ENCODE results near the gene BRD9. TPM values are rescaled to one million over a fixed set of nuclear protein-coding genes. Genes with fewer than 3 reads are reported as not detected.

The BRD9 gene
- total RNA-seq, 1 experiment from 2014 or later, result 27.9 TPM

GRCh38 chr5:903756-904096, 11.1 kb upstream of the BRD9 start:
- no peak for DNase-seq (ENCODE audit: low read depth)

GRCh38 chr5:902129-902916, 9.7 kb upstream of the BRD9 start:
- DNase-seq (ENCODE audit: low read depth), result no peak

GRCh38 chr5:900781-901180, 8.2 kb upstream of the BRD9 start:
- DNase-seq (ENCODE audit: low read depth), result no peak

DNA sequence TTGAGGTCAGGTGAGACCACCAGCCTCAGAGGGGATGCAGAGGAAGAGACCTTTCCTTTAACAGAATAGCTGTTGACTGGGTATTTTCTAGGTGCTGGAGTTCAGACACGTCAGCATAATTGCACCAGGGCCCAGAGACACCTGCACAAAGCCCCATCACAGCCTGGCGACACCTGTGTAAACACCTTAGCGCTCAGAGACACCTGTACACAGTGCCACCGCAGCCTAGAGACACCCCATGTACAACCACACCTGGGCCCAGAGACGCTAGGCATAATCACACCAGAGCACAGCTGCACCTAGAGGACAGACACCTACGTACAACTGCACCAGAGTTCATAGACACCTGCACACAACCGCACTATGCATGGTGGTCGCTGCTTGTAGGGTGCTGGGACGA, 1.1 kb upstream of the BRD9 start:
- no peak for DNase-seq (ENCODE audit: low read depth)

DNA sequence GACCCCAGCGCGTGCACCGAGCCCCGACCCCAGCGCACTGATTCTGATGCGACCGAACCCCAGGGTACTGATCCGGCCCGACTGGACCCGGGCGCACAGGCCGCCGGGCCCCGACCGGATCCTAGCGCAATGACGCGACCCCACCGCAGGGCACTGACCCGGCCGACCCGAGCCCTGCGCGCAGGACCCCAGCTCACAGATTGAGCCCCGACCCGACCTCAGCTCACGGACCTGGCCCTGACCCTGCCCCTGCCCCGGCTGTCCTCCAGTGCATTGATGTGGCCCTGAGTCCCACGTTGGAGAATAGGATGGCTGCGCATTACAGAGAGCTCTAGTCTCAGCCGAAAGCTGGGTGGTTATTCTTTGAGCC, 521 bp upstream of the BRD9 start:
- no peak for DNase-seq (ENCODE audit: low read depth)

DNA sequence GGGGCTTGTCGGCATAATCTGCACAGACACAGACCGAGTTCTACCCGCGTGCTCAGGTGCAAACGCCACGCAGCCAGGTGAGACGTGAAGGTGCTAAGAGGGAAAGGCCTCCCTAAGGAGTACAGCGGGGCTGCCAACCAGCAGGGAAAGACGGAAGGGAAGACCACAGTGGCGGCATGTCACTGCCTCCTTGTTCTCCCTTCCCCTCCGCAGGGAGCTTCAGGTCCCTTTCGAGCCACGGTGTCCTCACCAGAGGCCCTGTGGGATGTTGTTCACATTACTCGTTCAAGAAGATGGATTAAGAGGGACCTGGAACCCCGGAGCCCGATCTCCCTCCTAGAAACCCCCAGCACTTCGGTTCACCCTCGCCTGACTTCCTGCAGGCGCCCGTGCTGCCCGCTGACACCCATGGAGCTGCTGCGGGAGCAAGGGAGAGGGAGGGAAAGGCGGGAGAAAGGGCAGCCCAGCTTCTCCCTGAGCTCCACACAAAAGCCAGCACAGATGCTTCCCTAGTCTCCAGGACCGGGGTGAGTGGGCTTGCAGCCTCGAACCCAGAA, 686 bp downstream of the BRD9 start:
- DNase-seq (ENCODE audit: low read depth), result peak; percentile 16

- DNase-seq (ENCODE audit: low read depth), result peak; percentile 42
Observed at GRCh38 chr5:891117-891836, 1.3 kb downstream of the BRD9 start.

DNA sequence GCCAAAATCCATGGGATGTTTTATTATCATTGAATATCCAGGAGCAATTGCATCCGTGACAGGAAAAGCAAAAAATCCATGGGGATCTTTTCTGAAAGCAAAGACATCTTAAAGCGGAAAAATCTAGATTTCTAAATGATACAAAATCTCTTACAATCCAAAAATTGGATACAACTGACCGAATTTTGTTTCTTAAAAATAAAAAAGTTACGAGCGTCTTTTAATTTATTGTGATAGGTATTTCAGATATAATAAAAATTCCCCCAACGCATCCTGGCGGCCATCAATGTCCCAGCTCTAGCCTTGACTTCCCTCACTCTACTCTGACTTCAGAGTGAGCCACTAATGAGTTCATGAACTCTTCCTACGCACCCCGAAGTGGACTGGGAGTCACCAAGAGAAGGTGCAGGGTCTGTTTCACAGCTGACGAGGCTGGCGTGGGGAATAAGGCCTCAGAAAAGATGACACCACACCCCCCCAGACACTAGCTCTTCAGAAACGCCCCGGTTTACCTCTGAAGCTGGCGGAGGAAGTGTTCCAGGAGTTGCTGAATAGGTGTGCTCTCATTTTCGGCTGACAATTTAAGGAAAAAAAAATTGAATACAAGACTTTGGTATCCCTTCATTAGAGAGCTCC, 3.4 kb downstream of the BRD9 start:
- DNase-seq (ENCODE audit: low read depth), result no peak

DNA sequence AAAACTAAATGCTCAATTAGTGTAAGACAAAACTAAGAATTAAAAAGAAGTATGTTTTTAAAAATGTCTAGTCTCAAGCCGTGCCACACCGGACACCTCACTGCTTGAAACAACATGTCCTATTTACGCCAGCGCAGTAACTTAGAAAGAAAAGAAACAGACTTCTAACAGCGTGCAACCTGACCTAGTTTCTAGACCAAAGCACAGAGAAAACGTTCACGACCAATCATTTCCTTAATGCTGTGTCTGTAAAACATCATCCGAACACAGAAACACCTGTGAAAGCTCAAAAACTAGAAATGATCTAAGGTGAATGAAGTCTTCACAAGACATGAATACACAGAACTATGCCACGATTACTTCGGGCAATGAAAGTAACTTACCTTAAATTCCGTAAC, 4.0 kb downstream of the BRD9 start:
- no peak for DNase-seq (ENCODE audit: low read depth)

DNA sequence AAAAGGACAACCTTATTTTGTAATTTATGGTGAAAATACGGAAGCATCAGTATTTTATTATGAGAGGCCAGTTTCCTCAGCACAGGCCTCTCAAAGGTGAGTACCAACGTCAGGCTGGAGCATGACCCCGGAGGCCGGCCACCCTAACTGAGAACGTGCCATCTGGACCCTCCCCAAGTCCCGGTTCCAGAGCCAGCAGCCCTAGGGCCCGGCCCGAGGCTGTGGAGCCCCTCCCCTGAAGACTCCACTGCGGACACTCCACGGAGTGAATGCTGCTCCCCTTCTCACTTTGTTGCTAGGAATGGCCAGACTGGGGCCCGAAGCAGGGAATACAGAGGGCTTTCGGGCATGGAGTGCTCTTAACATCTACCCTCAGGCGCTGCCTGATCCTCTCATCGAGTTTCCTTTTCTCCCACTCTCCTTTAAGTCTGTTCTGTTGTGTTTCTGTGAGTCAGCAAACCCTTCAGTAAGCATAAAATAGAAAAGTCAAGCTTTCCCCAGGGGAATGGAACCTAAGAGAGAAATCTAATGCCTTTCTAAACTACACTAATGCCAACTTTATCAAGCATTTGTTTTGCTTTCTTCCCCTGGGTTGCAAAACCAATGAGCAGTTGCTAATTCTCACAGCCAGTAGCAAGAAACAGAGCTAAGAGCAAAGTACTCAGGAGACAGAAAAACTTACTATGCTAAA, 4.5 kb downstream of the BRD9 start:
- no peak for DNase-seq (ENCODE audit: low read depth)

- DNase-seq (ENCODE audit: low read depth), result no peak
Observed at GRCh38 chr5:886716-887325, 5.8 kb downstream of the BRD9 start.

DNA sequence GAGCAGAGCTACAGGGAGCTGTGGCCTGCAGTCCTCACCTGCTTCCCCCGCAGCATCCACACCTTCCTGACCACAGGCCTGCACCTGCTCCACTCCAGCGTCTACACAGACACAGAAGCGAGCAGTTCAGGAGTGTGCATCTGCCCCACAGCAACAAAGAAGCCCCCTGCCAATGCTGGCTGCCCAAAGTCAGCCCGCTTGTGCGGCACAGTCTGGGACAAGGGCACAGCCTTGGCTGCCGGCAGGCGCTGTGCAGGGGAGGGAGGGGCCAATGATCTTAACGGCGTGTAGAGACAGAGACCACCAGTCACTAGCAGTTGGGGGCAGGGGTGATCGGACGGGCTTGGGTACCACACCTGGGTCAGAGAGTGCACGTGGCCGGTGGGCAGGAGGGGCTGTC, 6.6 kb downstream of the BRD9 start:
- DNase-seq (ENCODE audit: low read depth), result no peak

GRCh38 chr5:885529-885928, 7.1 kb downstream of the BRD9 start:
- DNase-seq (ENCODE audit: low read depth), result no peak

DNA sequence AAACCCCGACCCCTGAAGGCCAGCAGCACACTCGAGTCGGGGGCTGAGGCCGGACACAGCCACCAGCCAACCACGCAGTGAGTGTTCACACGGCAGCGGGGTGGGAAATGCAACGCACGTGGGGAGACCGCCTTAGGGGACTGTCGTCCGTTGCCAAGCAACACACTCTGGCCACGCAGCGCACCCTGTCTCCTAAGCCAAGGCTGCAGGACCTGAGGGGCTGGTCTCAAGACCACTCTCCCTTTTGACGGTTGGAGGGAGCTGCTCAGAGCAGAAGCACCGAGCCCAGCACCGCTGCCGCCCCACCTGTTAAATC, 7.5 kb downstream of the BRD9 start:
- DNase-seq (ENCODE audit: low read depth), result no peak

DNA sequence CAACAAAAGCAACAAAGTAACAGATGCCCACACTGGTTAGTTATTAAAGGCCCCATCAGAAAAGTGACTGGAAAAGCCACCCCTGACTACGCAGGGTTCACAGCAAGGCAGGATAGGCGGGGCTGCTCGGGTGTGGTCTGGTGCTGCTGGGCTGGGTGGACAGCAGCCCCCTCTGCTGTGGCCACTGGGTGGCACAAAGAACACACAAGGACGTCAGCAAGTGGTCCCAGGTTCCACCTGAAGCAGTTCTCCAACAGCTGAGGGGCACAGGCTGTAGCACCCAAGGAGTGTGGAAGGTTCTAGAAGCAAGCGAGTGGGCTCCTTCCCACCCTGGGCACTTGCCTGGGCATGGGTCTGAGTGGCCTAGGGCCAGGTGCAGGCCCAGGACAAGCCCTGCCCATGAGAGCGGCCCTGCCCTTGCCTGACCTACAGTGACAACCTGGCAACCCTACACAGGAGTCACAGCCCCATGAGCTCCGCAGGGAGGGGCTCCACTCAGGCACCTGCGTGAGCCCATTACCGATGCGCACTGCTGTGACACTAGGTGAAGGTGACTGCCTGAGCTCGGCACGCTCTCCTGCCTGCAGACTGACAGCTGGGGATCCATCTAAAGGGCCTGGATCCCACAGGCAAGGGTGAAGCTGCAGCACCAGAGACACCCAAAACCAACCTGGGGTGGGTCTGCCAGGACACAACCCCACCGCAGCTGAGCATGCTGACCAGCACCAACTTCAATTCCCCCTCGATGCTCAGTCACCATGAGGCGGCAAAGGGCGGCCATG, 8.1 kb downstream of the BRD9 start:
- DNase-seq (ENCODE audit: low read depth), result no peak

- DNase-seq (ENCODE audit: low read depth), result no peak
Observed at GRCh38 chr5:883475-884181, 9.0 kb downstream of the BRD9 start.

GRCh38 chr5:882253-883183, 10.1 kb downstream of the BRD9 start:
- DNase-seq (ENCODE audit: low read depth), result no peak

- no peak for DNase-seq (ENCODE audit: low read depth)
Observed at GRCh38 chr5:881551-881935, 11.1 kb downstream of the BRD9 start.

GRCh38 chr5:880816-881550, 11.6 kb downstream of the BRD9 start:
- DNase-seq (ENCODE audit: low read depth), result no peak

Measured in RPMI7951 (cell line).